ENCODE results near the gene CAB39L. TPM values are rescaled to one million over a fixed set of nuclear protein-coding genes. Genes with fewer than 3 reads are reported as not detected.

Gene CAB39L
- total RNA-seq, 3 donors from 2014 or later, result 8.5 to 87.2 (median 9.6) TPM

DNA sequence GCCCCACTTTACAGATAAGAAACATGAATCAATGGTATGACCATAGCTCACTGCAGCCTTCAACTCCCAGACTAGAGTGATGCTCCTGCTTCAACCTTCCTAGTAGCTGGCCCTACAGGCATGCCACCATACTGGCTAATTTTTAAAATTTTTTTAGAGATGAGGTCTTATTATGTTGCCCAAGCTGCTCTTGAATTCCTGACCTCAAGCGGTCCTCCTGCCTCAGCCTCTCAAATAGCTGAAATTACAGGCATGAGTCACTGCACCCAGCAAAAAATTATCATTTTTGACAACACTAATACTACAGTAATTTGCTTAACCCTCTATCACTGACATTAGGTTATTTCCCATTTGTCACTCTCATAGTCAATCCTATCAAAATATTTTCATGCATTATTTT, 14.7 kb downstream of the CAB39L start:
- H3K4me1 ChIP-seq (ENCODE audit: low read depth), result no peaks in the 10 kb centered on the region
- intact Hi-C loops (cut with DNase I, micrococcal nuclease), result no loop called here
- no peaks in the 10 kb centered on the region for H3K9me3 ChIP-seq
- no peak overlapping the region for H3K4me3 ChIP-seq
- ATAC-seq (no peak), DNase-seq (no peak)
- no peaks in the 10 kb centered on the region for H3K36me3 ChIP-seq (ENCODE audit: low read depth)
- TF ChIP-seq, protein P1, sequence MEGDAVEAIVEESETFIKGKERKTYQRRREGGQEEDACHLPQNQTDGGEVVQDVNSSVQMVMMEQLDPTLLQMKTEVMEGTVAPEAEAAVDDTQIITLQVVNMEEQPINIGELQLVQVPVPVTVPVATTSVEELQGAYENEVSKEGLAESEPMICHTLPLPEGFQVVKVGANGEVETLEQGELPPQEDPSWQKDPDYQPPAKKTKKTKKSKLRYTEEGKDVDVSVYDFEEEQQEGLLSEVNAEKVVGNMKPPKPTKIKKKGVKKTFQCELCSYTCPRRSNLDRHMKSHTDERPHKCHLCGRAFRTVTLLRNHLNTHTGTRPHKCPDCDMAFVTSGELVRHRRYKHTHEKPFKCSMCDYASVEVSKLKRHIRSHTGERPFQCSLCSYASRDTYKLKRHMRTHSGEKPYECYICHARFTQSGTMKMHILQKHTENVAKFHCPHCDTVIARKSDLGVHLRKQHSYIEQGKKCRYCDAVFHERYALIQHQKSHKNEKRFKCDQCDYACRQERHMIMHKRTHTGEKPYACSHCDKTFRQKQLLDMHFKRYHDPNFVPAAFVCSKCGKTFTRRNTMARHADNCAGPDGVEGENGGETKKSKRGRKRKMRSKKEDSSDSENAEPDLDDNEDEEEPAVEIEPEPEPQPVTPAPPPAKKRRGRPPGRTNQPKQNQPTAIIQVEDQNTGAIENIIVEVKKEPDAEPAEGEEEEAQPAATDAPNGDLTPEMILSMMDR (IDR thresholded peaks at IDR 0.05), result no peak

GRCh38 chr13:49428041-49428763, 15.7 kb downstream of the CAB39L start:
- ATAC-seq (no peak), DNase-seq (no peak)
- TF ChIP-seq, protein P1 (IDR thresholded peaks at IDR 0.05), result no peak
- Histone ChIP-seq H3K36me3 (ENCODE audit: low read depth) (no peaks in the 10 kb centered on the region), H3K9me3 (no peaks in the 10 kb centered on the region), H3K4me3 (no peak overlapping the region), H3K4me1 (ENCODE audit: low read depth) (no peaks in the 10 kb centered on the region)
- intact Hi-C loops (cut with DNase I, micrococcal nuclease), result no loop called here

DNA sequence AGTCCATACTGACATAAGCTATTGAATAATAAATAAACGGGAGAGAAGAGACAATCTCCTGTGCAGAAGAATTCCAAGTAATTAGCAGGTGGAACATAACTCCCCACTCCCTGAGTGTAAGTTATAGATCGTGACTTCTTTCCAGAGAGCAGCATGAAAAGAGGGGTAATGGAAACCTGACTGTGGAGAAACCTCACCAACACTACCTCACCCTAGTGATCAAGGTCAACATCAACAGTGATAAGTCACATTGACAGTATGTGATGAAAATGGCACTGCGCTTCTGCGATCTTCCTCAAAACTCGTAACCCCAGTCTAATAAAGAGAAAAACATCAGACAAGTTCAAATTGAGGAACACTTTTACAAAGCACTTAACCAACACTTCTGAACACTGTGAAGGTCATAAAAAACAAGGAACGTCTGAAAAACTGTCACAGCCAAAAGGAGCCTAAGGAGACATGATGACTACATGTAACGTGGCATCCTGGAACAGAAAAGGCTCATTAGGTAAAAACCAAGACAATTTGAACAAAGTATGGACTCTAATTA, 19.8 kb downstream of the CAB39L start:
- ATAC-seq (no peak), DNase-seq (no peak)
- H3K9me3 ChIP-seq, result no peaks in the 10 kb centered on the region
- no peak overlapping the region for H3K4me3 ChIP-seq
- intact Hi-C loops (cut with DNase I, micrococcal nuclease), result no loop called here
- no peaks in the 10 kb centered on the region for H3K4me1 ChIP-seq (ENCODE audit: low read depth)
- TF ChIP-seq, protein P1 (IDR thresholded peaks at IDR 0.05), result no peak
- no peaks in the 10 kb centered on the region for H3K36me3 ChIP-seq (ENCODE audit: low read depth)

- DNase-seq, result peak in 1 of 3 donors; percentile 23
- TF ChIP-seq, protein P1 (IDR thresholded peaks at IDR 0.05), result no peak
Measured at GRCh38 chr13:49421391-49421790, 22.5 kb downstream of the CAB39L start.

DNA sequence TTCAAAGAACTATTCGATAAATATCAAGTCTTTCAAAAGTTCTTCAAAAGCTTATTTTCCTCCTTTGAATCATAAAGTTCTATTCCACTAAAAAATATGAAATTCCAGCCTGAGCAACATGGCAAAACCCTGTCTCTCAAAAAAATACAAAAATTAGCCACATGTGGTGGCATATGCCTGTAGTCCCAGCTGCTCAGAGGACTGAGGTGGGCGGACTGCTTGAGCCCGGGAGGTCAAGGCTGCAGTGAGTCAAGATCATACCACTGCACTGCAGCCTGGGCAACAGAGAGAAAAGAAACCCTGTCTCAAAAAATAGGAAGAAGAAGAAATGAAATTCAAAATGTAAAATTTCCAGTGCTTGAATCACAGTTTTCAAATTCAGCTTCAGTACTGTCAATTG, 24.6 kb downstream of the CAB39L start:
- Histone ChIP-seq H3K4me3 (no peak overlapping the region), H3K9me3 (no peaks in the 10 kb centered on the region), H3K4me1 (ENCODE audit: low read depth) (no peaks in the 10 kb centered on the region), H3K36me3 (ENCODE audit: low read depth) (no peaks in the 10 kb centered on the region)
- intact Hi-C loops (cut with DNase I, micrococcal nuclease), result no loop called here
- ATAC-seq, result no peak
- TF ChIP-seq, protein P1 (IDR thresholded peaks at IDR 0.05), result no peak
- no peak for DNase-seq

More at GRCh38 chr13:49421391-49421790, 22.5 kb downstream of the CAB39L start:
- no peaks in the 10 kb centered on the region for H3K9me3 ChIP-seq
- no peaks in the 10 kb centered on the region for H3K36me3 ChIP-seq (ENCODE audit: low read depth)
- no peak overlapping the region for H3K4me3 ChIP-seq
- intact Hi-C loops (cut with DNase I, micrococcal nuclease), result no loop called here
- ATAC-seq, result peak; percentile 44
- no peaks in the 10 kb centered on the region for H3K4me1 ChIP-seq (ENCODE audit: low read depth)

All from mucosa of descending colon (tissue), 3 donors.